Vagina (tissue), 2 donors: ENCODE data around the gene SOD3. TPM values are rescaled to one million over a fixed set of nuclear protein-coding genes. Genes with fewer than 3 reads are reported as not detected.

Experiments
- DNase-seq, 2 donors: peaks; one replicate each; pipeline ENCODE4 v3.0.0-alpha.2; 2017; ENCODE audit errors: extremely low spot score in 2 of 2
- H3K27ac ChIP-seq: fragments of 200-600 bp; sonication (generic); one replicate; pipeline ENCODE4 v1.5.1; 2019
- H3K27me3 ChIP-seq: fragments of 200-600 bp; sonication (generic); one replicate; pipeline ENCODE4 v1.5.1; 2019
- H3K36me3 ChIP-seq, 2 donors: fragments of 200-600 bp; sonication (generic); one replicate each; pipeline ENCODE4 v1.5.1; 2017 to 2019
- H3K4me1 ChIP-seq: fragments of 200-600 bp; sonication (generic); one replicate; pipeline ENCODE4 v1.5.1; 2019
- H3K4me3 ChIP-seq, 2 donors: fragments of 200-600 bp; sonication (generic); 1 replicate in 1 of 2; 2 replicates in 1 of 2; pipeline ENCODE4 v1.5.1; 2016 to 2019
- H3K9me3 ChIP-seq: fragments of 200-600 bp; sonication (generic); one replicate; pipeline ENCODE4 v1.5.1; 2019
- POLR2A ChIP-seq, 2 donors: fragments of 450-650 bp; IDR thresholded peaks; one replicate each; pipeline ENCODE4 v1.6.1; 2017; ENCODE audit warnings: antibody characterized with exemption in 2 of 2, mild to moderate bottlenecking in 2 of 2, moderate library complexity in 2 of 2
- POLR2AphosphoS5 ChIP-seq, 2 donors: sonication (generic); formaldehyde crosslinking; IDR thresholded peaks; one replicate each; pipeline ENCODE4 v1.9.0; 2017; ENCODE audit warnings: antibody characterized with exemption in 2 of 2, mild to moderate bottlenecking in 2 of 2, low read depth in 1 of 2; ENCODE audit not compliant: insufficient read depth in 1 of 2
- intact Hi-C: fragments of 100-400 bp; cut with DNase I; formaldehyde crosslinking; loops from one replicate; pipeline ENCODE4 v1.15.1; 2023
- total RNA-seq: library from RNA; depleted of rRNA; stranded (reverse); fragments of >200 nt; gene quantifications from one replicate; pipeline ENCODE4 v1.2.3, GENCODE V29; 2016
- TF ChIP-seq, protein P1 (sequence below), 3 experiments: fragments of 450-650 bp in 2 of 3; fragments of 200-600 bp in 1 of 3; sonication (generic) in 1 of 3; IDR thresholded peaks; one replicate each; pipeline ENCODE4 v1.5.1; 2017 to 2019; ENCODE audit warnings: antibody characterized with exemption in 3 of 3, mild to moderate bottlenecking in 2 of 3, moderate library complexity in 2 of 3

The SOD3 gene
- total RNA-seq, 1 donor from 2014 or later, result 280 TPM

DNA sequence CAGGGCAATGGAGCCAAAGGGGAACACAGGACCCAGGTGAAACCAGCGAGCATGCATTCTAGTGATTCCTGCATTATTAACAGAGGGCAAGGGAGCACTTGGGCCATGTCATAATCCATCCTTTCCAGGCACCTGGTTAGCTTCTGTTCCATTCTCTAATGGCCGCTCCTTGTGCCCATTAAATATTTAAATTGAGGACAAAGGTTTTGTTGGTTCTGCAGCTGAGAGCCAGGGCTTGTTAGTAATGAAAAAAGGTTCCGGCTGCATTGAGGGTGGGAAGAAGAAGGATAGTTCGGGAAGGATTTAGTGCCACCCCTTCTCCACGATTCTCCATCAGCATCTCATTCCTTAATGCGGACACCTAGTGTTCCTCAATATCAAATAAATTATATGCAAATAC lies 13.6 kb downstream of the SOD3 start:
- Histone ChIP-seq H3K27me3 (no peaks in the 10 kb centered on the region), H3K9me3 (no peaks in the 10 kb centered on the region), H3K36me3 (peaks cover 0 to 8% of the 10 kb centered on the region in 2 donors), H3K4me1 (peaks cover 4% of the 10 kb centered on the region), H3K27ac (no peak overlapping the region), H3K4me3 (no peak overlapping the region)
- intact Hi-C loops, result no loop called here
- no peak for DNase-seq
- TF ChIP-seq, protein P1, sequence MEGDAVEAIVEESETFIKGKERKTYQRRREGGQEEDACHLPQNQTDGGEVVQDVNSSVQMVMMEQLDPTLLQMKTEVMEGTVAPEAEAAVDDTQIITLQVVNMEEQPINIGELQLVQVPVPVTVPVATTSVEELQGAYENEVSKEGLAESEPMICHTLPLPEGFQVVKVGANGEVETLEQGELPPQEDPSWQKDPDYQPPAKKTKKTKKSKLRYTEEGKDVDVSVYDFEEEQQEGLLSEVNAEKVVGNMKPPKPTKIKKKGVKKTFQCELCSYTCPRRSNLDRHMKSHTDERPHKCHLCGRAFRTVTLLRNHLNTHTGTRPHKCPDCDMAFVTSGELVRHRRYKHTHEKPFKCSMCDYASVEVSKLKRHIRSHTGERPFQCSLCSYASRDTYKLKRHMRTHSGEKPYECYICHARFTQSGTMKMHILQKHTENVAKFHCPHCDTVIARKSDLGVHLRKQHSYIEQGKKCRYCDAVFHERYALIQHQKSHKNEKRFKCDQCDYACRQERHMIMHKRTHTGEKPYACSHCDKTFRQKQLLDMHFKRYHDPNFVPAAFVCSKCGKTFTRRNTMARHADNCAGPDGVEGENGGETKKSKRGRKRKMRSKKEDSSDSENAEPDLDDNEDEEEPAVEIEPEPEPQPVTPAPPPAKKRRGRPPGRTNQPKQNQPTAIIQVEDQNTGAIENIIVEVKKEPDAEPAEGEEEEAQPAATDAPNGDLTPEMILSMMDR (IDR thresholded peaks at IDR 0.05), result no peak

DNA sequence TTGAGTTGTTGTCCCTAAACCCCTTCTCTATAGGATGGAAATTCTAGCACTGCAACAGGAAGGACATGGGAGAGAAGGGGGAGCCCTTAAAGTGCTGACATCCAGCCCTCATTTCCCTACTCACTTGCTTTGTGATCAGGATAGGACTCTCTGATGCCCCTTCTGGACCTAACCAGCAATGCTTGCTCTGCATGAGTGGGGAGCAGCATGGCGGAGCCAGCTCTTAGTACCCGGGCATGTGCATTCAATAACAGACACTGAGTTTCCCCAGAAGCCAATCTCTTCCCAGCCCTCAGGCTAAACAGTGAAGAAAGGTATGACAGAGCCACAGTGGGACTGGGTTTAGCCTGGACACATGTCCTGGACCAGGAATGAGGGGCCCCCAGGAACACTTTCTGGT lies 14.0 kb downstream of the SOD3 start:
- intact Hi-C loops, result no loop called here
- Histone ChIP-seq H3K4me3 (no peak overlapping the region), H3K27me3 (no peaks in the 10 kb centered on the region), H3K4me1 (peaks cover 4% of the 10 kb centered on the region), H3K27ac (no peak overlapping the region), H3K9me3 (no peaks in the 10 kb centered on the region), H3K36me3 (peaks cover 0 to 8% of the 10 kb centered on the region in 2 donors)
- DNase-seq, result peak in 1 of 2 donors; percentile 72
- TF ChIP-seq, protein P1 (IDR thresholded peaks at IDR 0.05), result no peak
- no peak for TF ChIP-seq POLR2AphosphoS5 (IDR thresholded peaks at IDR 0.05; ENCODE audit: insufficient read depth in 1 of 2, low read depth in 1 of 2)
- no peak for TF ChIP-seq POLR2A (IDR thresholded peaks at IDR 0.05)

DNA sequence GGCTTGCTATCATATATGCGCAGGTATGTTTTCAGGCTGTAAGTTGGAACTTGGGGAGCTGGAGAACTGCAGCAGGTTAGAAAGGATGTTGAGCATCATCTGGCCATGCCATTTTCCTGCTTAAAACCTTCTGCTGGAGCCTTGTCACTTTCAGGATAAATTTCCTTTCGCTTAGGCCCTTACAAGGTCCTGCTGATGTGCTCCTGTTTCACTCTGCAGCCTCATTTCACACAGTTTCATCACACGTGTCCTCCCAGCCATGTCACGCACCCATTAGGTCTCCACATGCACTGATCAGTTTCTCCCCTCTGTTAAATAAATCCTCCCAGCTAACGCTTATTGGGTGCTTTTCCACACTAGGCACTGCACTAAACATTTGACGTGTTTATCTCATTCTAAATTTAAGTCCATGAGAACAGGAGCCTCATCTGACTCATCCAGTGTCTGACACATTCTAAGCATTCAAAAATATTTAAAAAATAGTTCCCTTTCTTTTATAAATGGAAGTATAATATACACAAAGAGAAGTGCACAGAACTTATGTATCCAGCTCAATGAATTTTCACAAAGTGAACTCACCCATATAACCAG lies 14.5 kb downstream of the SOD3 start:
- peak in 1 of 2 donors; percentile 25 for DNase-seq
- no peak overlapping the region for H3K27ac ChIP-seq

DNA sequence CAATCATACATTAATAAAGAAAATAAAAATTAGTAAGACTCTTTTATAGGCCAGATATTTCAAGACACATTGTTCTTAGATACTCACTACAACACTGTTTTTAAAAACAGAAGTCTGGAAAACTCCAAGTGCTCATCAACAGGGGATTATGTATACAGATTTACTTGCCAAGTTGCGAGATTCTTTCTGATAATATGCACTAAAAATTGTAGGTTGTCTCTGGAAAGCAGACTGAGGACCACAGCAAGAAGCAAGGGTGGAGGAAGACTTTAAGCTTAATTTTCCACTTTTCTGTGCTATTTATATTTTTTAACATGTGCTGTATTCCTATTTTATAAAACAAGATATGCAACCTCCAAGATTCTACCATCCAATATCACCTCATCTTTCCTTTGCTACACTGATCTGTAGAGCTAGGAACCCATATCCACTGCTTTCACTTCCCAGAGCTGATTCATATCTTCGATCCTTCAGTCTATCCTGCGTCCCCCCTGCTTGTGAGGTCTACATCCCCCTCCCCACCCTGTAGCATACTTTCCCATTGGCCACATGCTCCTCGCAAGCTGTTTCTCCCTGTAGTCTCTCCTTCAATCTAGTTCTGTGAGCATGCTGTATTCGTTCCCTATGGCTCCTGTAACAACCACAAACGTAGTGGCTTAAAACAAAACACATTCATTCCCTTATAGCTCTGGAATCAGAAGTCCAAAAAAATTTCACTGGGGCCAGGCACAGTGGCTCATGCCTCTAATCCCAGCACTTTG lies 15.7 kb downstream of the SOD3 start:
- no peak overlapping the region for H3K27ac ChIP-seq
- no peak for TF ChIP-seq POLR2A (IDR thresholded peaks at IDR 0.05)
- no peak for TF ChIP-seq POLR2AphosphoS5 (IDR thresholded peaks at IDR 0.05; ENCODE audit: insufficient read depth in 1 of 2, low read depth in 1 of 2)
- TF ChIP-seq, protein P1 (IDR thresholded peaks at IDR 0.05), result no peak
- no peaks in the 10 kb centered on the region for H3K4me1 ChIP-seq
- H3K36me3 ChIP-seq, result peaks cover 0 to 8% of the 10 kb centered on the region in 2 donors
- intact Hi-C loops, result no loop called here
- DNase-seq, result peak in 1 of 2 donors; percentile 20
- no peaks in the 10 kb centered on the region for H3K9me3 ChIP-seq
- H3K4me3 ChIP-seq, result no peak overlapping the region
- H3K27me3 ChIP-seq, result no peaks in the 10 kb centered on the region

More for the DNA sequence above, 14.5 kb downstream of the SOD3 start:
- Histone ChIP-seq H3K4me1 (peaks cover 4% of the 10 kb centered on the region), H3K4me3 (no peak overlapping the region), H3K36me3 (peaks cover 0 to 8% of the 10 kb centered on the region in 2 donors), H3K27me3 (no peaks in the 10 kb centered on the region), H3K9me3 (no peaks in the 10 kb centered on the region)
- no peak for TF ChIP-seq POLR2AphosphoS5 (IDR thresholded peaks at IDR 0.05; ENCODE audit: insufficient read depth in 1 of 2, low read depth in 1 of 2)
- intact Hi-C loops, result no loop called here

DNA sequence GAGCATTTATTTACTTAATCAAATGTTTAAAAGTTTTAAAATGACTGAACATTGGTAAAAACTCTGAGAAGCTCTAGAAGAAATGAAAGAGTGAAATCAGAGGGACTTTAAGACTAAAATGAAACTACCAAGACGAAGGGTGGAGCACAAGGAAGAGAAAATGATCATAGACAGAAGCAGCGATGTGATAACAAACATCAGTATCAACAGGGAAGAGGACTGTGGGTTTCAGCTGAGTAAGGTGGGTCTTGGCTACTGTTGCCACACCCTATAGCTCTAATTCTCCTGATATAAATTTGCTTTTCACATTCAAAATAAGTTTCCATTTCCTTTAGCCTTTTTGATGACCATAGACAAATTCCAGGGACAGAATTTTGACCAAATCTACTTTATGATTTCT lies 18.4 kb downstream of the SOD3 start:
- TF ChIP-seq POLR2A (IDR thresholded peaks at IDR 0.05) (no peak), POLR2AphosphoS5 (IDR thresholded peaks at IDR 0.05; ENCODE audit: insufficient read depth in 1 of 2, low read depth in 1 of 2) (no peak)
- TF ChIP-seq, protein P1 (IDR thresholded peaks at IDR 0.05), result no peak
- Histone ChIP-seq H3K36me3 (peaks cover 0 to 9% of the 10 kb centered on the region in 2 donors), H3K27ac (no peak overlapping the region), H3K9me3 (no peaks in the 10 kb centered on the region), H3K27me3 (no peaks in the 10 kb centered on the region), H3K4me1 (no peaks in the 10 kb centered on the region), H3K4me3 (no peak overlapping the region)
- intact Hi-C loops, result no loop called here
- no peak for DNase-seq
